Measurements from ENCODE around the gene ZBTB7A.

Gene ZBTB7A

GRCh38 chr19:4042064-4042730 is 24.5 kb downstream of the ZBTB7A start:
- H3K27me3 ChIP-seq (ENCODE audit: insufficient read depth, low read depth, severe bottlenecking) = no peaks in the 10 kb centered on the region
- no peaks in the 10 kb centered on the region for H3K9me3 ChIP-seq (ENCODE audit: severe bottlenecking)
- no peak for DNase-seq
- H3K27ac ChIP-seq = no peak overlapping the region
- H3K4me3 ChIP-seq (ENCODE audit: low read depth, low read length) = no peak overlapping the region
- no peak for TF ChIP-seq CTCF (IDR thresholded peaks at IDR 0.05; ENCODE audit: low read depth, low read length)
- H3K36me3 ChIP-seq = peaks cover 12% of the 10 kb centered on the region

- H3K27me3 ChIP-seq (ENCODE audit: insufficient read depth, low read depth, severe bottlenecking) = no peaks in the 10 kb centered on the region
- no peak overlapping the region for H3K27ac ChIP-seq
- no peaks in the 10 kb centered on the region for H3K9me3 ChIP-seq (ENCODE audit: severe bottlenecking)
- TF ChIP-seq CTCF (IDR thresholded peaks at IDR 0.05; ENCODE audit: low read depth, low read length) = no peak
- no peak overlapping the region for H3K4me3 ChIP-seq (ENCODE audit: low read depth, low read length)
- no peak for DNase-seq
- H3K36me3 ChIP-seq = peaks cover 27% of the 10 kb centered on the region
Measured at GRCh38 chr19:4038661-4039423, 27.9 kb downstream of the ZBTB7A start.

- DNase-seq = no peak
- H3K27ac ChIP-seq = no peak overlapping the region
- H3K4me3 ChIP-seq (ENCODE audit: low read depth, low read length) = no peak overlapping the region
- H3K9me3 ChIP-seq (ENCODE audit: severe bottlenecking) = no peaks in the 10 kb centered on the region
- no peaks in the 10 kb centered on the region for H3K27me3 ChIP-seq (ENCODE audit: insufficient read depth, low read depth, severe bottlenecking)
- no peak for TF ChIP-seq CTCF (IDR thresholded peaks at IDR 0.05; ENCODE audit: low read depth, low read length)
- H3K36me3 ChIP-seq = peaks cover 34% of the 10 kb centered on the region
Measured at GRCh38 chr19:4038057-4038456, 28.6 kb downstream of the ZBTB7A start.

GRCh38 chr19:4037301-4037949 is 29.3 kb downstream of the ZBTB7A start:
- Histone ChIP-seq H3K36me3 (peaks cover 41% of the 10 kb centered on the region), H3K4me3 (ENCODE audit: low read depth, low read length) (no peak overlapping the region), H3K27ac (no peak overlapping the region), H3K9me3 (ENCODE audit: severe bottlenecking) (no peaks in the 10 kb centered on the region), H3K27me3 (ENCODE audit: insufficient read depth, low read depth, severe bottlenecking) (no peaks in the 10 kb centered on the region)
- no peak for DNase-seq
- TF ChIP-seq CTCF (IDR thresholded peaks at IDR 0.05; ENCODE audit: low read depth, low read length) = no peak

- Histone ChIP-seq H3K27ac (no peak overlapping the region), H3K27me3 (ENCODE audit: insufficient read depth, low read depth, severe bottlenecking) (no peaks in the 10 kb centered on the region), H3K4me3 (ENCODE audit: low read depth, low read length) (no peak overlapping the region), H3K36me3 (peaks cover 48% of the 10 kb centered on the region), H3K9me3 (ENCODE audit: severe bottlenecking) (no peaks in the 10 kb centered on the region)
- no peak for TF ChIP-seq CTCF (IDR thresholded peaks at IDR 0.05; ENCODE audit: low read depth, low read length)
- no peak for DNase-seq
Measured at GRCh38 chr19:4036576-4037300, 30.0 kb downstream of the ZBTB7A start.
